Midbrain (tissue), 1 donor: Measurements from ENCODE around the gene STMN1.
"Not testable (repeated sequence)": the region's sequence is repeated elsewhere in the genome, so short reads cannot be mapped to it uniquely, and the experiment has no call there.

ENCODE experiments used
- DNase-seq: peaks from one replicate; lab custom pipeline; 2025; lab: John Stamatoyannopoulos, UW

The STMN1 gene

GRCh38 chr1:25905680-25906643 lies at the start of gene STMN1:
Gene STMN1, minus strand, starts transcription at chr1:25906419. Its CDS starts 1,743 bp downstream, at chr1:25904676.
- DNase-seq: peak; percentile 96

- no peak for DNase-seq
Measured at GRCh38 chr1:25955553-25955952, 49.3 kb upstream of the STMN1 start.

- no peak for DNase-seq
Measured at GRCh38 chr1:25954282-25954938, 48.2 kb upstream of the STMN1 start.

- DNase-seq: no peak
Measured at GRCh38 chr1:25952841-25953401, 46.7 kb upstream of the STMN1 start.

- DNase-seq: no peak
Measured at GRCh38 chr1:25948641-25949040, 42.4 kb upstream of the STMN1 start.

- DNase-seq: no peak
Measured at GRCh38 chr1:25947027-25947426, 40.8 kb upstream of the STMN1 start.

- no peak for DNase-seq
Measured at GRCh38 chr1:25945761-25946160, 39.5 kb upstream of the STMN1 start.

- DNase-seq: no peak
Measured at GRCh38 chr1:25944986-25945385, 38.8 kb upstream of the STMN1 start.

- DNase-seq: not testable (repeated sequence)
Measured at GRCh38 chr1:25943511-25943910, 37.3 kb upstream of the STMN1 start.

GRCh38 chr1:25936947-25937346 lies 30.7 kb upstream of the STMN1 start:
- DNase-seq: no peak

GRCh38 chr1:25933479-25934365 lies 27.5 kb upstream of the STMN1 start:
- DNase-seq: no peak

GRCh38 chr1:25932811-25933400 lies 26.7 kb upstream of the STMN1 start:
- not testable (repeated sequence) for DNase-seq

- no peak for DNase-seq
Measured at GRCh38 chr1:25932321-25932720, 26.1 kb upstream of the STMN1 start.

- no peak for DNase-seq
Measured at GRCh38 chr1:25929016-25929415, 22.8 kb upstream of the STMN1 start.

GRCh38 chr1:25927521-25928265 lies 21.5 kb upstream of the STMN1 start:
- no peak for DNase-seq

- DNase-seq: peak; percentile 58
Measured at GRCh38 chr1:25926731-25927496, 20.7 kb upstream of the STMN1 start.

- DNase-seq: no peak
Measured at GRCh38 chr1:25924454-25924853, 18.2 kb upstream of the STMN1 start.

- no peak for DNase-seq
Measured at GRCh38 chr1:25922971-25923552, 16.8 kb upstream of the STMN1 start.
